GM12892 (cell line): ENCODE measurements around the gene RGS7.

ENCODE experiments used
- POLR2A ChIP-seq: IDR thresholded peaks from 2 replicates; pipeline ENCODE4 v1.6.1; 2011; ENCODE audit warnings: low read depth, low read length, control low read depth
- POLR2AphosphoS5 ChIP-seq: IDR thresholded peaks from 2 replicates; pipeline ENCODE4 v1.6.1; 2011; ENCODE audit warnings: low read depth, low read length, control low read depth

DNA sequence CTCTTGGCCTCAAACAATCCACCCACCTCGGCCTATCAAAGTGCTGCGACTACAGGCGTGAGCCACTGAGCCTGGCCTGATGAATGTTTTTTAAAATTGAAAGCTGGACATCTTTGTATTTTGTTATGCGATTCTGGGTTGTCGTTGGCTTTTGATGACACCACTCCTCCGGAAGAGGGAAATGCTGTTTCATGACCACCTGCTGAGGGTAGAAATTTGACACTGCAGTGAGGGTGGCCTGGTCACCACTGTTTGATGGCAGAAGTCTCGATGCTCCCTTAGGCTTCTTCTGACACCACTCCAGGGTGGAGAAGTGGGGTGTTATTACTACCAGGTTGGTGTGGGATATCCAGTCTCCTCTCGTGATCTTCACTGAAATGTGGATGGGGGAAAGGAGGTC lies 357.2 kb downstream of the RGS7 start:
- no peak for TF ChIP-seq POLR2A
- no peak for TF ChIP-seq POLR2AphosphoS5
